Keratinocyte (primary cell): ENCODE measurements around the gene CBLB.

Experiments used
- EZH2 ChIP-seq: IDR thresholded peaks from one replicate; pipeline ENCODE4 v1.6.1; 2012; ENCODE audit warnings: inconsistent platforms, mild to moderate bottlenecking, low read length, moderate library complexity
- TF ChIP-seq, protein P1 (sequence below), 3 experiments: IDR thresholded peaks in 1 of 3; conservative IDR thresholded peaks in 1 of 3; optimal IDR thresholded peaks in 1 of 3; 2 replicates in 2 of 3; 3 replicates in 1 of 3; pipeline versions ENCODE3 to v1.5.1; 2011; ENCODE audit warnings: low read length in 3 of 3, mild to moderate bottlenecking in 3 of 3, moderate library complexity in 2 of 3, control low read depth in 1 of 3, inconsistent platforms in 1 of 3; ENCODE audit not compliant: insufficient read depth in 2 of 3; ENCODE audit errors: extremely low read depth in 1 of 3

DNA sequence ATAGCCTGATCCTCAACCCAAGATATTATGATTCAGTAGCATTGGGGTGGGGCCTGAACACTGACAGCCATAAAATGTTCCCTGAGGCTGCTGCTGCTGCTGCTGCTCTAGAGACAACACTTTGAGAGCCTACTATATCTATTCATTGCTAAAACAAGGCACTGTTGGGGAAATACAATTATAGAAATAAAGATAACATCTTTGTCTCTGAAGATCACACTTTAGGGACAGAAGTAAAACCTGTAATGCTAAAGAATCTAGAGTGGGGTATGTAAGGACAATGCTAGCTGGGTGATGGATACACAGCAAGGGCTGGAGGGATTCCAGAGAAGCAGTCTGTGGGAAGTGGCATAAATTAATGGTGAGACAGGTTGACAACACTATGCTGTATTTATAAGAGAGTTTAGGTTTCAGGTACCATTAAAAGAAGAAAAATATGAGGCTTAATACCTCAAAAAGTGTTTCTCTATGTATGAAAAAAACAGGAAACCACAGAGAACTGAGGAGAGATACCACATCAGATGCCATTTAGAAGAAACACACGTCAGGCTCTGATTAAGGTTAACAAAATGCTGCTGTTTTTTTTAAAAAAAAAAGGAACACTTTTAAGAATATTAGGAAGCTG is 115.9 kb downstream of the CBLB start:
- TF ChIP-seq, protein P1, sequence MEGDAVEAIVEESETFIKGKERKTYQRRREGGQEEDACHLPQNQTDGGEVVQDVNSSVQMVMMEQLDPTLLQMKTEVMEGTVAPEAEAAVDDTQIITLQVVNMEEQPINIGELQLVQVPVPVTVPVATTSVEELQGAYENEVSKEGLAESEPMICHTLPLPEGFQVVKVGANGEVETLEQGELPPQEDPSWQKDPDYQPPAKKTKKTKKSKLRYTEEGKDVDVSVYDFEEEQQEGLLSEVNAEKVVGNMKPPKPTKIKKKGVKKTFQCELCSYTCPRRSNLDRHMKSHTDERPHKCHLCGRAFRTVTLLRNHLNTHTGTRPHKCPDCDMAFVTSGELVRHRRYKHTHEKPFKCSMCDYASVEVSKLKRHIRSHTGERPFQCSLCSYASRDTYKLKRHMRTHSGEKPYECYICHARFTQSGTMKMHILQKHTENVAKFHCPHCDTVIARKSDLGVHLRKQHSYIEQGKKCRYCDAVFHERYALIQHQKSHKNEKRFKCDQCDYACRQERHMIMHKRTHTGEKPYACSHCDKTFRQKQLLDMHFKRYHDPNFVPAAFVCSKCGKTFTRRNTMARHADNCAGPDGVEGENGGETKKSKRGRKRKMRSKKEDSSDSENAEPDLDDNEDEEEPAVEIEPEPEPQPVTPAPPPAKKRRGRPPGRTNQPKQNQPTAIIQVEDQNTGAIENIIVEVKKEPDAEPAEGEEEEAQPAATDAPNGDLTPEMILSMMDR (optimal IDR thresholded peaks at IDR 0.05 in 1 of 3, IDR thresholded peaks at IDR 0.05 in 1 of 3, conservative IDR thresholded peaks at IDR 0.05 in 1 of 3; ENCODE audit: extremely low read depth in 1 of 3, insufficient read depth in 2 of 3, low read length in 3 of 3): no peak
- TF ChIP-seq EZH2: no peak
